Vagina (tissue), 2 donors: ENCODE measurements around the gene GMPPA.

Source experiments
- POLR2A ChIP-seq, 2 donors: fragments of 450-650 bp; IDR thresholded peaks; one replicate each; pipeline ENCODE4 v1.6.1; 2017; ENCODE audit warnings: antibody characterized with exemption in 2 of 2, mild to moderate bottlenecking in 2 of 2, moderate library complexity in 2 of 2
- TF ChIP-seq, protein P1 (sequence below), 3 experiments: fragments of 450-650 bp in 2 of 3; fragments of 200-600 bp in 1 of 3; sonication (generic) in 1 of 3; IDR thresholded peaks; one replicate each; pipeline ENCODE4 v1.5.1; 2017 to 2019; ENCODE audit warnings: antibody characterized with exemption in 3 of 3, mild to moderate bottlenecking in 2 of 3, moderate library complexity in 2 of 3

DNA sequence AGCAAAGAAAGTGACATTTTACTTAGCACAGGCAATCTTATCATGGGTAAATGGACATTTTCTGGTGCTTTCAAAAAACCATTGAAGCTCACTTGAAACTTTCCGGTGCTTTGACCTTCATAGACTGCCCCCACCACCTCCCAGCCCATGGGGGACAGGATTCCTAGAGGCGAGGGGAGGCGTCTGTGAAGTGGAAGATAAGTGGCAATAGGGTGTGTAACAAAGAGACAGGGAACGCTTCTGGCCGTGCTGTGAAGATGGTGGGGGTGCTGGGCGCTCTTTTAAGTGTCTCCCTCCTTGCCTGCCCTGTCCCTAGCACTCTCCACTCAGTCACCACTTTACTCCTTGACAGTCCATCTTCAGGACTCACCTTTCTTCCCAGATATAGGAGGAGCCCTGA, 23.4 kb upstream of the GMPPA start:
- no peak for TF ChIP-seq POLR2A (IDR thresholded peaks at IDR 0.05)
- TF ChIP-seq, protein P1, sequence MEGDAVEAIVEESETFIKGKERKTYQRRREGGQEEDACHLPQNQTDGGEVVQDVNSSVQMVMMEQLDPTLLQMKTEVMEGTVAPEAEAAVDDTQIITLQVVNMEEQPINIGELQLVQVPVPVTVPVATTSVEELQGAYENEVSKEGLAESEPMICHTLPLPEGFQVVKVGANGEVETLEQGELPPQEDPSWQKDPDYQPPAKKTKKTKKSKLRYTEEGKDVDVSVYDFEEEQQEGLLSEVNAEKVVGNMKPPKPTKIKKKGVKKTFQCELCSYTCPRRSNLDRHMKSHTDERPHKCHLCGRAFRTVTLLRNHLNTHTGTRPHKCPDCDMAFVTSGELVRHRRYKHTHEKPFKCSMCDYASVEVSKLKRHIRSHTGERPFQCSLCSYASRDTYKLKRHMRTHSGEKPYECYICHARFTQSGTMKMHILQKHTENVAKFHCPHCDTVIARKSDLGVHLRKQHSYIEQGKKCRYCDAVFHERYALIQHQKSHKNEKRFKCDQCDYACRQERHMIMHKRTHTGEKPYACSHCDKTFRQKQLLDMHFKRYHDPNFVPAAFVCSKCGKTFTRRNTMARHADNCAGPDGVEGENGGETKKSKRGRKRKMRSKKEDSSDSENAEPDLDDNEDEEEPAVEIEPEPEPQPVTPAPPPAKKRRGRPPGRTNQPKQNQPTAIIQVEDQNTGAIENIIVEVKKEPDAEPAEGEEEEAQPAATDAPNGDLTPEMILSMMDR (IDR thresholded peaks at IDR 0.05), result no peak
